WTC11 (cell line): ENCODE measurements around the gene CRK. TPM values are rescaled to one million over a fixed set of nuclear protein-coding genes. Genes with fewer than 3 reads are reported as not detected.
A peak's percentile ranks its signal among the peaks of the same experiment; 100 is the strongest.

Source experiments
- CREM ChIP-seq: sonication (generic); formaldehyde crosslinking; IDR thresholded peaks from 2 replicates; pipeline ENCODE4 v1.8.1; 2022; ENCODE audit warnings: mild to moderate bottlenecking, missing genetic modification reagents, moderate library complexity
- EMX1 ChIP-seq: fragments of 250-450 bp; sonication (Bioruptor Pico); IDR thresholded peaks from 2 replicates; pipeline ENCODE4 v1.8.0; 2021; ENCODE audit warnings: mild to moderate bottlenecking
- FOXJ3 ChIP-seq: sonication (generic); formaldehyde crosslinking; IDR thresholded peaks from 2 replicates; pipeline ENCODE4 v1.9.0; 2021; ENCODE audit warnings: missing genetic modification reagents, mild to moderate bottlenecking, borderline replicate concordance
- GRHL2 ChIP-seq: fragments of 250-450 bp; sonication (Bioruptor Pico); IDR thresholded peaks from 2 replicates; pipeline ENCODE4 v1.8.0; 2022; ENCODE audit warnings: mild to moderate bottlenecking, moderate library complexity; ENCODE audit not compliant: insufficient replicate concordance, severe bottlenecking
- IRF2 ChIP-seq: sonication (generic); formaldehyde crosslinking; IDR thresholded peaks from 2 replicates; pipeline ENCODE4 v1.8.0; 2022; ENCODE audit warnings: low read depth, missing genetic modification reagents, borderline replicate concordance
- JAZF1 ChIP-seq: fragments of 250-450 bp; sonication (Bioruptor Pico); IDR thresholded peaks from 2 replicates; pipeline ENCODE4 v1.9.0; 2021; ENCODE audit warnings: moderate library complexity, mild to moderate bottlenecking, inconsistent platforms
- KAT7 ChIP-seq: sonication (generic); formaldehyde crosslinking; IDR thresholded peaks from 2 replicates; pipeline ENCODE4 v1.8.1; 2023; ENCODE audit warnings: missing genetic modification reagents, mild to moderate bottlenecking, borderline replicate concordance
- MXD4 ChIP-seq: fragments of 250-450 bp; sonication (Bioruptor Pico); IDR thresholded peaks from 2 replicates; pipeline ENCODE4 v1.8.0; 2021; ENCODE audit warnings: mild to moderate bottlenecking, moderate library complexity, borderline replicate concordance
- MYBL2 ChIP-seq: sonication (generic); formaldehyde crosslinking; IDR thresholded peaks from 2 replicates; pipeline ENCODE4 v1.8.1; 2023; ENCODE audit warnings: mild to moderate bottlenecking, moderate library complexity, missing genetic modification reagents
- NR1H2 ChIP-seq: sonication (generic); formaldehyde crosslinking; IDR thresholded peaks from 2 replicates; pipeline ENCODE4 v1.9.0; 2021; ENCODE audit warnings: mild to moderate bottlenecking, moderate library complexity, missing genetic modification reagents
- SP1 ChIP-seq: sonication (generic); formaldehyde crosslinking; conservative IDR thresholded peaks from 2 replicates; pipeline ENCODE4 v1.8.1; 2022; ENCODE audit warnings: missing genetic modification reagents
- TEAD1 ChIP-seq: sonication (generic); formaldehyde crosslinking; IDR thresholded peaks from 2 replicates; pipeline ENCODE4 v1.8.0; 2022; ENCODE audit warnings: mild to moderate bottlenecking, missing genetic modification reagents
- ZNF138 ChIP-seq: sonication (generic); formaldehyde crosslinking; conservative IDR thresholded peaks from 2 replicates; pipeline ENCODE4 v1.8.1; 2022; ENCODE audit warnings: mild to moderate bottlenecking, moderate library complexity, missing genetic modification reagents
- ZNF219 ChIP-seq: sonication (generic); formaldehyde crosslinking; IDR thresholded peaks from 2 replicates; pipeline ENCODE4 v1.8.0; 2023; ENCODE audit warnings: missing genetic modification reagents, mild to moderate bottlenecking, borderline replicate concordance
- ZNF416 ChIP-seq: fragments of 250-450 bp; sonication (Bioruptor Pico); IDR thresholded peaks from 2 replicates; pipeline ENCODE4 v1.9.0; 2021; ENCODE audit warnings: mild to moderate bottlenecking, inconsistent platforms
- ZNF423 ChIP-seq: fragments of 250-450 bp; sonication (Bioruptor Pico); IDR thresholded peaks from 2 replicates; pipeline ENCODE4 v2.1.2; 2022; ENCODE audit warnings: mild to moderate bottlenecking, moderate library complexity
- total RNA-seq: library from RNA; stranded (reverse); gene quantifications from 3 replicates; pipeline ENCODE4 v1.2.3, GENCODE V29; 2021
- TF ChIP-seq, protein P1 (sequence below): sonication (generic); formaldehyde crosslinking; IDR thresholded peaks from 2 replicates; pipeline ENCODE4 v1.8.1; 2023; ENCODE audit warnings: mild to moderate bottlenecking, missing genetic modification reagents
- TF ChIP-seq, protein P2 (sequence below): sonication (generic); formaldehyde crosslinking; conservative IDR thresholded peaks from 2 replicates; pipeline ENCODE4 v1.8.1; 2023; ENCODE audit warnings: mild to moderate bottlenecking, low read depth, missing genetic modification reagents, moderate library complexity
- TF ChIP-seq, protein P3 (sequence below): sonication (generic); formaldehyde crosslinking; IDR thresholded peaks from 2 replicates; pipeline ENCODE4 v1.8.0; 2023; ENCODE audit warnings: missing genetic modification reagents, mild to moderate bottlenecking, borderline replicate concordance
- TF ChIP-seq, protein P4 (sequence below): fragments of 250-450 bp; sonication (Bioruptor Pico); IDR thresholded peaks from 2 replicates; pipeline ENCODE4 v1.9.0; 2021; ENCODE audit warnings: mild to moderate bottlenecking
- TF ChIP-seq, protein P5 (sequence below): sonication (generic); formaldehyde crosslinking; IDR thresholded peaks from 2 replicates; pipeline ENCODE4 v1.8.1; 2023; ENCODE audit warnings: mild to moderate bottlenecking, missing genetic modification reagents, moderate library complexity
- TF ChIP-seq, protein P6 (sequence below): sonication (generic); formaldehyde crosslinking; IDR thresholded peaks from 2 replicates; pipeline ENCODE4 v1.8.0; 2023; ENCODE audit warnings: missing genetic modification reagents
- TF ChIP-seq, protein P7 (sequence below): sonication (generic); formaldehyde crosslinking; IDR thresholded peaks from 2 replicates; pipeline ENCODE4 v1.8.1; 2022; ENCODE audit warnings: mild to moderate bottlenecking, missing genetic modification reagents, moderate library complexity, borderline replicate concordance
- TF ChIP-seq, protein P8 (sequence below): sonication (generic); formaldehyde crosslinking; IDR thresholded peaks from 2 replicates; pipeline ENCODE4 v1.8.1; 2022; ENCODE audit warnings: low read depth, mild to moderate bottlenecking, moderate library complexity, missing genetic modification reagents, borderline replicate concordance

The CRK gene
- total RNA-seq, 1 experiment from 2014 or later, result 45.2 TPM

DNA sequence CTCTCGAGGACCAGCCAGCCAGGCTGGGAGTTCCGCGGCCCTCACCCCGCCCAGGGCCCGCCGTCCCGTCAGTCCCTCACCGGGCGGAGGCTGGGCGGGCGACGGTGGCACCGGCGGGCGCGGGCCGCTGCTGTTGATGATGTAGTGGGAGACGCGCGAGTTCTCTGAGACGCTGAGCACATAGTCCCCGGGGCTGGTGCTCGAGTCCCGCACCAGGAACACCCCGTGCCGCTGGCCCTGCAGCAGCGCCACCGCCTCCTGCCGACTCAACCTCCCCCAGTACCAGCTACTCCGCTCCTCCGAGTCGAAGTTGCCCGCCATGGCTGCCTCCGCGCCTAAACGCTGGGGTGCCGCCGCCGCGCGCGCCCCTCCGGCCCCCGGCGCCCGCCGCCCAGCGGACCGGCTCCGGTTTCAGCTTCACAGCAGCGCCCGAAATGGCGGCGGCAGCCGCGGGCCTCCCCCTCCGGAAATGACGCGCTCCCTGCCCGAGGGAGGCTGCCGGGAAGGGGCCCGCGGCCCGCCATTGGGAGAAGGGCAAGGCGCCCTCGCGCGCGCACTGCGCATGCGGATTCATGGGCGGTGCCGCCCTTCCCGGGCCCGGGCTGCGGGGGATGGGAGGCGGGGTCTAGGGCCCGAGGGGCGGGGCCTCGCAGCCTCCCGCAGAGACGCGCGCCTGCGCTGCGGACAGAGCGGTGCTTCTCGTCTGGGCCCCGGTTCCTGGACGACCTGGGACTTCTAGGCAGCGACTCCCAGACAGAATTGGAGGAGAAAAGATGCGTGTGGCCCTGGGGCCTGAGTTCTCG lies at the start of gene CRK (continued):
- TF ChIP-seq, protein P1, sequence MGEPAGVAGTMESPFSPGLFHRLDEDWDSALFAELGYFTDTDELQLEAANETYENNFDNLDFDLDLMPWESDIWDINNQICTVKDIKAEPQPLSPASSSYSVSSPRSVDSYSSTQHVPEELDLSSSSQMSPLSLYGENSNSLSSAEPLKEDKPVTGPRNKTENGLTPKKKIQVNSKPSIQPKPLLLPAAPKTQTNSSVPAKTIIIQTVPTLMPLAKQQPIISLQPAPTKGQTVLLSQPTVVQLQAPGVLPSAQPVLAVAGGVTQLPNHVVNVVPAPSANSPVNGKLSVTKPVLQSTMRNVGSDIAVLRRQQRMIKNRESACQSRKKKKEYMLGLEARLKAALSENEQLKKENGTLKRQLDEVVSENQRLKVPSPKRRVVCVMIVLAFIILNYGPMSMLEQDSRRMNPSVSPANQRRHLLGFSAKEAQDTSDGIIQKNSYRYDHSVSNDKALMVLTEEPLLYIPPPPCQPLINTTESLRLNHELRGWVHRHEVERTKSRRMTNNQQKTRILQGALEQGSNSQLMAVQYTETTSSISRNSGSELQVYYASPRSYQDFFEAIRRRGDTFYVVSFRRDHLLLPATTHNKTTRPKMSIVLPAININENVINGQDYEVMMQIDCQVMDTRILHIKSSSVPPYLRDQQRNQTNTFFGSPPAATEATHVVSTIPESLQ (CRISPR knock-in tag), result no peak
- TF ChIP-seq ZNF416 (CRISPR knock-in tag) (no peak), GRHL2 (CRISPR knock-in tag) (no peak), SP1 (CRISPR knock-in tag) (peak; percentile 94), MYBL2 (peak; percentile 32), TEAD1 (CRISPR knock-in tag) (no peak; the same call in 1 of the 2 replicates), NR1H2 (CRISPR knock-in tag) (no peak), EMX1 (CRISPR knock-in tag) (no peak), IRF2 (no peak), KAT7 (CRISPR knock-in tag) (peak; percentile 85; the same call in 1 of the 2 replicates), JAZF1 (CRISPR knock-in tag) (no peak), ZNF219 (CRISPR knock-in tag) (no peak), ZNF423 (no peak), FOXJ3 (CRISPR knock-in tag) (no peak), MXD4 (no peak), CREM (CRISPR knock-in tag) (peak; percentile 96), ZNF138 (0 out of 2 replicates have a peak, but pooled peaks have one; percentile 19)
- TF ChIP-seq, protein P2, sequence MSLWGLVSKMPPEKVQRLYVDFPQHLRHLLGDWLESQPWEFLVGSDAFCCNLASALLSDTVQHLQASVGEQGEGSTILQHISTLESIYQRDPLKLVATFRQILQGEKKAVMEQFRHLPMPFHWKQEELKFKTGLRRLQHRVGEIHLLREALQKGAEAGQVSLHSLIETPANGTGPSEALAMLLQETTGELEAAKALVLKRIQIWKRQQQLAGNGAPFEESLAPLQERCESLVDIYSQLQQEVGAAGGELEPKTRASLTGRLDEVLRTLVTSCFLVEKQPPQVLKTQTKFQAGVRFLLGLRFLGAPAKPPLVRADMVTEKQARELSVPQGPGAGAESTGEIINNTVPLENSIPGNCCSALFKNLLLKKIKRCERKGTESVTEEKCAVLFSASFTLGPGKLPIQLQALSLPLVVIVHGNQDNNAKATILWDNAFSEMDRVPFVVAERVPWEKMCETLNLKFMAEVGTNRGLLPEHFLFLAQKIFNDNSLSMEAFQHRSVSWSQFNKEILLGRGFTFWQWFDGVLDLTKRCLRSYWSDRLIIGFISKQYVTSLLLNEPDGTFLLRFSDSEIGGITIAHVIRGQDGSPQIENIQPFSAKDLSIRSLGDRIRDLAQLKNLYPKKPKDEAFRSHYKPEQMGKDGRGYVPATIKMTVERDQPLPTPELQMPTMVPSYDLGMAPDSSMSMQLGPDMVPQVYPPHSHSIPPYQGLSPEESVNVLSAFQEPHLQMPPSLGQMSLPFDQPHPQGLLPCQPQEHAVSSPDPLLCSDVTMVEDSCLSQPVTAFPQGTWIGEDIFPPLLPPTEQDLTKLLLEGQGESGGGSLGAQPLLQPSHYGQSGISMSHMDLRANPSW (CRISPR knock-in tag), result peak; percentile 67; the same call in 1 of the 2 replicates
- TF ChIP-seq, protein P3, sequence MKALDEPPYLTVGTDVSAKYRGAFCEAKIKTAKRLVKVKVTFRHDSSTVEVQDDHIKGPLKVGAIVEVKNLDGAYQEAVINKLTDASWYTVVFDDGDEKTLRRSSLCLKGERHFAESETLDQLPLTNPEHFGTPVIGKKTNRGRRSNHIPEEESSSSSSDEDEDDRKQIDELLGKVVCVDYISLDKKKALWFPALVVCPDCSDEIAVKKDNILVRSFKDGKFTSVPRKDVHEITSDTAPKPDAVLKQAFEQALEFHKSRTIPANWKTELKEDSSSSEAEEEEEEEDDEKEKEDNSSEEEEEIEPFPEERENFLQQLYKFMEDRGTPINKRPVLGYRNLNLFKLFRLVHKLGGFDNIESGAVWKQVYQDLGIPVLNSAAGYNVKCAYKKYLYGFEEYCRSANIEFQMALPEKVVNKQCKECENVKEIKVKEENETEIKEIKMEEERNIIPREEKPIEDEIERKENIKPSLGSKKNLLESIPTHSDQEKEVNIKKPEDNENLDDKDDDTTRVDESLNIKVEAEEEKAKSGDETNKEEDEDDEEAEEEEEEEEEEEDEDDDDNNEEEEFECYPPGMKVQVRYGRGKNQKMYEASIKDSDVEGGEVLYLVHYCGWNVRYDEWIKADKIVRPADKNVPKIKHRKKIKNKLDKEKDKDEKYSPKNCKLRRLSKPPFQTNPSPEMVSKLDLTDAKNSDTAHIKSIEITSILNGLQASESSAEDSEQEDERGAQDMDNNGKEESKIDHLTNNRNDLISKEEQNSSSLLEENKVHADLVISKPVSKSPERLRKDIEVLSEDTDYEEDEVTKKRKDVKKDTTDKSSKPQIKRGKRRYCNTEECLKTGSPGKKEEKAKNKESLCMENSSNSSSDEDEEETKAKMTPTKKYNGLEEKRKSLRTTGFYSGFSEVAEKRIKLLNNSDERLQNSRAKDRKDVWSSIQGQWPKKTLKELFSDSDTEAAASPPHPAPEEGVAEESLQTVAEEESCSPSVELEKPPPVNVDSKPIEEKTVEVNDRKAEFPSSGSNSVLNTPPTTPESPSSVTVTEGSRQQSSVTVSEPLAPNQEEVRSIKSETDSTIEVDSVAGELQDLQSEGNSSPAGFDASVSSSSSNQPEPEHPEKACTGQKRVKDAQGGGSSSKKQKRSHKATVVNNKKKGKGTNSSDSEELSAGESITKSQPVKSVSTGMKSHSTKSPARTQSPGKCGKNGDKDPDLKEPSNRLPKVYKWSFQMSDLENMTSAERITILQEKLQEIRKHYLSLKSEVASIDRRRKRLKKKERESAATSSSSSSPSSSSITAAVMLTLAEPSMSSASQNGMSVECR, result peak; percentile 78; the same call in 1 of the 2 replicates
- TF ChIP-seq, protein P4, sequence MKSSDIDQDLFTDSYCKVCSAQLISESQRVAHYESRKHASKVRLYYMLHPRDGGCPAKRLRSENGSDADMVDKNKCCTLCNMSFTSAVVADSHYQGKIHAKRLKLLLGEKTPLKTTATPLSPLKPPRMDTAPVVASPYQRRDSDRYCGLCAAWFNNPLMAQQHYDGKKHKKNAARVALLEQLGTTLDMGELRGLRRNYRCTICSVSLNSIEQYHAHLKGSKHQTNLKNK (CRISPR knock-in tag), result no peak
- TF ChIP-seq, protein P5, sequence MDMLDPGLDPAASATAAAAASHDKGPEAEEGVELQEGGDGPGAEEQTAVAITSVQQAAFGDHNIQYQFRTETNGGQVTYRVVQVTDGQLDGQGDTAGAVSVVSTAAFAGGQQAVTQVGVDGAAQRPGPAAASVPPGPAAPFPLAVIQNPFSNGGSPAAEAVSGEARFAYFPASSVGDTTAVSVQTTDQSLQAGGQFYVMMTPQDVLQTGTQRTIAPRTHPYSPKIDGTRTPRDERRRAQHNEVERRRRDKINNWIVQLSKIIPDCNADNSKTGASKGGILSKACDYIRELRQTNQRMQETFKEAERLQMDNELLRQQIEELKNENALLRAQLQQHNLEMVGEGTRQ (CRISPR knock-in tag), result no peak
- TF ChIP-seq, protein P6, sequence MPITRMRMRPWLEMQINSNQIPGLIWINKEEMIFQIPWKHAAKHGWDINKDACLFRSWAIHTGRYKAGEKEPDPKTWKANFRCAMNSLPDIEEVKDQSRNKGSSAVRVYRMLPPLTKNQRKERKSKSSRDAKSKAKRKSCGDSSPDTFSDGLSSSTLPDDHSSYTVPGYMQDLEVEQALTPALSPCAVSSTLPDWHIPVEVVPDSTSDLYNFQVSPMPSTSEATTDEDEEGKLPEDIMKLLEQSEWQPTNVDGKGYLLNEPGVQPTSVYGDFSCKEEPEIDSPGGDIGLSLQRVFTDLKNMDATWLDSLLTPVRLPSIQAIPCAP (CRISPR knock-in tag), result no peak
- TF ChIP-seq, protein P7, sequence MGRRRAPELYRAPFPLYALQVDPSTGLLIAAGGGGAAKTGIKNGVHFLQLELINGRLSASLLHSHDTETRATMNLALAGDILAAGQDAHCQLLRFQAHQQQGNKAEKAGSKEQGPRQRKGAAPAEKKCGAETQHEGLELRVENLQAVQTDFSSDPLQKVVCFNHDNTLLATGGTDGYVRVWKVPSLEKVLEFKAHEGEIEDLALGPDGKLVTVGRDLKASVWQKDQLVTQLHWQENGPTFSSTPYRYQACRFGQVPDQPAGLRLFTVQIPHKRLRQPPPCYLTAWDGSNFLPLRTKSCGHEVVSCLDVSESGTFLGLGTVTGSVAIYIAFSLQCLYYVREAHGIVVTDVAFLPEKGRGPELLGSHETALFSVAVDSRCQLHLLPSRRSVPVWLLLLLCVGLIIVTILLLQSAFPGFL (CRISPR knock-in tag), result no peak
- TF ChIP-seq, protein P8, sequence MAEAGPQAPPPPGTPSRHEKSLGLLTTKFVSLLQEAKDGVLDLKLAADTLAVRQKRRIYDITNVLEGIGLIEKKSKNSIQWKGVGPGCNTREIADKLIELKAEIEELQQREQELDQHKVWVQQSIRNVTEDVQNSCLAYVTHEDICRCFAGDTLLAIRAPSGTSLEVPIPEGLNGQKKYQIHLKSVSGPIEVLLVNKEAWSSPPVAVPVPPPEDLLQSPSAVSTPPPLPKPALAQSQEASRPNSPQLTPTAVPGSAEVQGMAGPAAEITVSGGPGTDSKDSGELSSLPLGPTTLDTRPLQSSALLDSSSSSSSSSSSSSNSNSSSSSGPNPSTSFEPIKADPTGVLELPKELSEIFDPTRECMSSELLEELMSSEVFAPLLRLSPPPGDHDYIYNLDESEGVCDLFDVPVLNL, result peak; percentile 36; the same call in 1 of the 2 replicates
